Spleen (tissue), 7 donors: ENCODE measurements around the gene UBE3B.
A peak's percentile ranks its signal among the peaks of the same experiment; 100 is the strongest.

Source experiments
- CTCF ChIP-seq, 11 experiments: fragments of 200-600 bp in 7 of 11; fragments of 450-650 bp in 4 of 11; sonication (generic) in 4 of 11; IDR thresholded peaks in 8 of 11; conservative IDR thresholded peaks in 3 of 11; 1 replicate in 7 of 11; 2 replicates in 4 of 11; pipeline versions ENCODE4 v1.4.0 to v1.8.0; 2016 to 2021; ENCODE audit warnings: antibody characterized with exemption in 11 of 11, inconsistent platforms in 4 of 11, mild to moderate bottlenecking in 1 of 11
- POLR2AphosphoS5 ChIP-seq, 3 donors: sonication (generic); formaldehyde crosslinking; IDR thresholded peaks; one replicate each; pipeline ENCODE4 v1.5.1; 2017; ENCODE audit warnings: antibody characterized with exemption in 3 of 3
- donor health status: DM: no; HTN: no; CAD: no; lungs with moderate emphysema.
- donor health status: DM: no; HTN: no; CAD: no.
- donor health status: DM: no; HTN: no; CAD: no.

DNA sequence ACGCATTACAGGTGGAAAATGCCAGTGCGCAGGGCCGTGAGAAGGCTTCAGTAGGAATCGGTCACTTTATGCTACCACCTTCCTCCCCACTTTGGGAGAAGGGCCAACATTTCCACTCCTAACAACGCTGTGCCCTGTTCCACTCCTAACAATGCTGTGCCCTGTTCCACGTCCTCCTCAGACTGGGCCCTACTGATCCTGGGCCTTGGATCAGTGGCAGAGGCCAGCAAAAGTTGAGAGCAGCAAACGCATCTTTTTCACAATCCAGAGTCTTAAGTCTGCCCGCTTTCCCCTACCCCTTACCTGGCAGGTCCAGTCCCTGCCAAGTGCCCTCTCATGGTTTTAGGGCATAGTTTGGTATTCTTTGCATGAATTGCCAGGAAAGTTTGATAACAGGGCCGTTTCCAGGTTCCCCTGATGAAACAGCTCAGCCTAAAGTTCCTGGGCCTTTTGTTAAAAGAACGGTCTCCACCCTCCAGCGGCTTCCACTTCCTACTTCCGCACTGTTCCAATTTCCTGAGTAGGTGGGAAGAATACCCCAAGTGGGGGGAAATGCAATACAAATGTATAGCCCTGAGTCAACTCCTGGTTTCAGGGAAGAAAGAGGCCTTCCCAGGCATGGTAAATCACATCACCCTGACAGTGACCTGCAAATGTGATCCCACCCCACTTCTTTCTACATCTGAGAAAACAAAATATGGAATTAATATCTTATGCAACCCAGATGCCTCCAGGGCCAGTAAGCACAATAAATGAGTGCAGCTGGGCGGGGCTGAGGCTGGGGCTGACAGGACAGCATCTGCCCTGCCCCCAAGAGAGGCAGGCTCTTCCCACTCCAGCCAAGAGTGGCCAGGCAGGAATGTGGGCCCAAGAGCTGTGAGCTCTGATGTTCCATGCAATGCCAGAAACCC, 15.3 kb upstream of the UBE3B start:
- TF ChIP-seq CTCF (IDR thresholded peaks at IDR 0.05 in 8 of 11, conservative IDR thresholded peaks at IDR 0.05 in 3 of 11), result no peak
- peak; percentile 46 to 55 (median 48) for TF ChIP-seq POLR2AphosphoS5 (IDR thresholded peaks at IDR 0.05)
